Ecto neural progenitor cell (in vitro differentiated cells): ENCODE data around the gene MGLL.

ENCODE experiments used
- DNase-seq: peaks from one replicate; pipeline ENCODE4 v3.0.0-alpha.2; 2018; ENCODE audit warnings: low spot score

Gene MGLL

GRCh38 chr3:127740136-127740915 lies 82.0 kb downstream of the MGLL start:
- DNase-seq, result no peak

DNA sequence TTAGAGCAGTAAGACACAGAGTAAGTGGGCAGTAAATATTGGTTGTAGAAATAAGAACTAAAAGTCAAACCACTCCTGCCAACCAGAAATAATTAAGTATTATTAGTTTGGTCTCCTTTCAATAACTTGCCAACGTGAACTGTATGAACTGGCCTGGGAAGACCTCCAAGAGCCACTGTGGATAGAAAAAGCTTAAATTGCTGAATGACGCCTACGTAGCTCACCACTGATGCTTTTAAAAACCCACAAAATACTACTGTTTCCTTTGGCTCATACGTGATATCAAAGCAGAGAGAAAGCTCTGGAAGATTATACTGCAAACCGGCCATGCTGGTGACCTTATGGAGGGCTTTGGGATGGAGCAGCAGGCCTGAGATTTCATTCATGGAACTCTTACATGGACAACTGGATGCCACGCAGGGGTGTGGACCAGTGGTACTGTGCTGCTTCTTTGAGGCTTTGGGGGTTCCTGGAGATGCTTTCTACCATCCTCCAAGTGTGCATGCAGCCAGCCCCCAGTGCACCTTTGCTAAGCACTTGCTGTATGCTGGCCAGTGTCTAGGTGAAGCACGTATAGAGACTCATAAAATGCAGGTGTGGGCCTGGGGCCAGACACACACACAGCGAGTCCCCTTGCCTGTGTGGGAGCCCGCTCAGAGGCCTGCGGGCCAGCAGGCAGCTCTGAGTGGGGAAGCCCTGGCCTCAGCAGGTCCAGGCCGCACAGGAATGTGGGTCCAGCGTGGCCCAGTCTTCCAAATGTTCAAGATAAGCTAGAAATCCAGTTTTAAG lies 82.8 kb downstream of the MGLL start:
- no peak for DNase-seq

DNA sequence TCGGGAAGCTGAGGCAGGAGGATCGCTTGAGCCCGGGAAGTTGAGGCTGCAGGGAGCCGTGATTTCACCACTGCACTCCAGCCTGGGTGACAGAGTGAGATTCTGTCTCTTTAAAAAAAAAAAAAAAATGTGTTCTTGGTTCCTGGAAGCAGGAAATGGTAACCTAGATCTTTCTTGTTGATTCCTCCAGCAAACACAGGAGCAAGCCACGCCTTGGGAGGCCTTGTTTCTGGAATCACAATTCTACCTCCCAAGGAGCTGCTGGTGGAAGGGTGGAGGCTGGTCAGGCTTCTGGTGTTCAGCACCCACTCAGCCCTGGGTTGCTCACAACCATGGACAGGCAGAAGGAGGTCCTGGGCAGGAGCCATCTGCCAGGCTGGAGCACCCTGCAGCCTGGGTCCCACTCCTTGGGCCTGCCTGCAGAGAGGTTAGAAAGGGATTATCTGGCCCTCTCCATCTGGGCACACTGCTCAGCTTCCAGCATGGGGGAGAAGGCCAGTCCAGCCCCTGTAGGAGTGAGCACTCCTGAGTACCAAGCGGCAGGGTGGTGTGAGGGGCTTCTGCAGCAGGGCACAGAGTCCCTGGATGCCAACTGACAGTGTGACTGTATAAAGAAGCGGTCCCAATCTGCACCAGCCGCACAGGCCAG lies 84.0 kb downstream of the MGLL start:
- DNase-seq, result no peak

- DNase-seq, result no peak
Measured at GRCh38 chr3:127736801-127737539, 85.3 kb downstream of the MGLL start.

- no peak for DNase-seq
Measured at GRCh38 chr3:127735767-127736693, 86.3 kb downstream of the MGLL start.

GRCh38 chr3:127734754-127735473 lies 87.4 kb downstream of the MGLL start:
- no peak for DNase-seq

DNA sequence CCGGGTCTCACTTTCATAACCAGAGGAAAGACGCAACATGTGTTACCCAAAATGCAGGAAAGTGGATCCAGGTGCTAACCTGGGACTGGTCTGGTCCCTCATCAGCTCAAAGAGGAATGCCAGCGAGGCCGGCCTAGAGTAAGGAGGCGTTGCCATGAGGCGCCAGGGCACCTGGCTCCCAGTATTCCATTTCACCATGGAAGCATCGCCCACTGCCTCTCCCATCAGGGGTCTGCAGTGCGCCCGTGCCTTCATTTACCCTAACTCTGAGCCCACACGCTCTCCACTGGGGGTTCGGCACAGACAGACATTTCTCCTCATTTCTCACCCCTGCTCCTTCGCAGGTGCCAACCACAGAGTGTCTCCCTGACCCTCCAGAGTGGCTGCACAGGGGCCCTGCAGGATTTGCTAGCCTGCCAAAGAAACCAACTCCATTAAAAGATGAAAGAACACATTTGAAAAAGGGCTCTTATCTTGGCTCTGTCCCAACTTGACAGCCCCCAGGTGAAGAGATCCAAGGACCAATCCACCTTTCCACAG lies 88.1 kb downstream of the MGLL start:
- DNase-seq, result no peak

GRCh38 chr3:127733781-127734180 lies 88.5 kb downstream of the MGLL start:
- no peak for DNase-seq

- DNase-seq, result no peak
Measured at GRCh38 chr3:127732879-127733350, 89.4 kb downstream of the MGLL start.

- no peak for DNase-seq
Measured at GRCh38 chr3:127732303-127732702, 90.0 kb downstream of the MGLL start.

- no peak for DNase-seq
Measured at GRCh38 chr3:127731546-127732289, 90.6 kb downstream of the MGLL start.

GRCh38 chr3:127730666-127731295 lies 91.5 kb downstream of the MGLL start:
- DNase-seq, result no peak

DNA sequence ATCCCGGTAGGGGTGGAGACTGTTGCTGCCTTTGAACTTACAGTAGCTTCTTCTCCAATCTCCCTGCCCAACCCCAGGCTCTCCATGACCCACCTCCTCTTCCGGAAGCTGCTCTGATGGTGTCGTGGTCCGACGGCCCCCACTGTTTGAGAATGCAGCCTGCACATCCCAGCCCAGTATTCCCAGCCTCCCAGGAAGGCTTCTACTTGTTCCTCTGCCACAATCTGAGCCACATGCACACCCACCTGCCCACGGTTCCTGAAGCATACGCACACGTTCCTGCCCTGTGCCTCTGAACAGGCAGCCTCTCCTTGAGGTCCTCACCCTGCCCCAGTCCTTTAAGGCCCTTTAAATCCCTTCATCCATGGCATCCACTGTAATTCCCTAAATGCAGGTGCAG lies 92.1 kb downstream of the MGLL start:
- DNase-seq, result no peak

DNA sequence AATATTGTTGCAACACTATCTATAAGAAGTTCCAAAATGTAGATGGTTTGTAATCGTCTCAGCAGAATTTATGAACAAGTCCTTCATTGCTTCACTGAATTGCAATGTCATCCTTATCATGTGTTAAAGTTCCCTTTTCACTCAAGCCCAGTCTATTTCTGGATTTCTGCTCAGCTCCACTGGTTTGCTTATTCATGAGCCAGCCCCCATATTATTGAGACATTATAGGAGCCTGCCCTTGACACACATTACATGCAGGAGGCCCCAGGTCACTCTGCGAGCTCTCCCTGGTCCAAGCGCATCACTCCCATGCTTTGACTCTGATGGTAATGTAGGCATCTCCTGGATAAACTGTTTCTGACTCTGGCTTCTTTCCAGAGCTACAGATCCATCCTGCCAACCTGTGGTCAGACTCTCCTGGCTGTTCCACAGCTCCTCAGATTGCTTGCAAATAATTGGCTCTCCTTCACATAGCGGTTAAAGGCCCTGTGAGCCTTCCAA lies 92.7 kb downstream of the MGLL start:
- DNase-seq, result no peak

DNA sequence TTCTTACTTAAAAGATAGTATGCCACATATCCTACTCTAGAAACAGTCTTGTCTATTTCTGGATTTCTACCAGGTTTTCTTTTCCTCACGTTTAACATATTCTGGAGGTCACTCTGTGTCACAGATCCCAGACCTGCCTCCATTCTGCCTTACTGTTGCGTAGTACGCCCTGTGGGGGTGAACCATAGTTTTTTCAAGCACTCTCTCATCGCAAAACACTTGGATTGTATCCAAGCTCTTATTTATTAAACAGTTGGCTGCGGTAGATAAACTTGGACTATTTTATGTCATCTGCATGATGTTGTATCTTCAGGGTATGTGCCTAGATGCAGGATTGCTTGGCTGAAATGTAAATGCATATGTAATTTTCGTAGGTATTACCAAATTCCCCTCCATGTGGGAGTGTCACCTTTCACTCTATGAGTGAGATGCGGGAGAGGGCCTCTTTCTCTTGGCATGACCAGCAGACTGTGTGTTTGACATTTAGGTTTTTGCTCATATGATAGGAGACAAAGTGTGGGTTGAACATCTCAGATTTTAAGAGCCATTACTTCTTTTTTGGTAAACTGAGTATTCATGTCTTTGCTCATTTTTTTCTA lies 93.8 kb downstream of the MGLL start:
- no peak for DNase-seq

DNA sequence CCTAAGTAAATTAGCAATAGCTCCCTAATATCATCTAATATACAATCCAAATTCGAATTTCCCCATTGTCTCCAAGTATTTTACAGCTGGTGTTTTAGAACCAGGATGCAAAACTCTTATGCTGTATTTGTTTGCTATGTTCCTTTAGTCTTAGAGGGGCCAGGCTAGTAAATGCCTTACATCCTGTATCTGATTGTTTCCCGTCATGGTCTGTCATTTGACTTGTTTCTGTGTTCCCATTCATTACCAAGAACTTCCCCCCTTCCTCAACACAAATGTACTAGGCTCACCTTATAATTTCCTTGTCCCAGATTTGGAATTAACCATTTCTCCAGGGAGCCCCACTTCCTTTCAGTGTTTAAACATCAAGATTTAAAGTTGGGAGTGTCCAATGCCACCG lies 95.4 kb downstream of the MGLL start:
- no peak for DNase-seq

DNA sequence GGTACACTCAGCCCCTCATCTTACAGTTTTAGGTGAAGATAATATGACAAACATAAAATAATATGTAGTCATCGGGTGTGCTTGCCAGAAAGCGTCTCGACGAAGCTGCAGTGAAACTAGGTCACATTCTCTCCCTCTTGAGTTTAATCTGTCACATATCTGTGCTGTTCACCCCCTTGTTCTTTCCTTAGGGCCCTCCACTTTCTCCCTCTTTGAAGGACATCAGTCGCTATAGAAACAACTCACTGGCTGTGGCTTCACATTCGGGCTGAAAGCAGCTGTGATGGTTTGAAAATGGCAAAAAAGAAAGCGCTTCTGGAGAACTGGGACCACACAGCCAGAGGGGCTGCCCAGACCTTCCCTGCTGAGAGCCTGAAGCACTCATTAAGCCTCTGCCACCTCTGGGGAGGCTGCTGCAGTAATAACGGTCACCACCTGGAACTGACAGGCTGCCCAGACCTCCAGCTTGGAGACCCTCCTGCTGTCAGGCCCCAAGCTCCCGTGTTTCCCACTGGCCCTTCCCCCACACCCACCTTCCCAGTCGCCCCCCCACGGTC lies 99.2 kb downstream of the MGLL start:
- DNase-seq, result no peak
